Tibial nerve (tissue), 4 donors: ENCODE measurements around the gene DVL2.

ENCODE experiments used
- EP300 ChIP-seq, 2 donors: sonication (generic); formaldehyde crosslinking; IDR thresholded peaks; one replicate each; pipeline ENCODE4 v1.6.1; 2017; ENCODE audit warnings: antibody characterized with exemption in 2 of 2, mild to moderate bottlenecking in 1 of 2
- POLR2A ChIP-seq, 2 donors: fragments of 450-650 bp; IDR thresholded peaks; one replicate each; pipeline ENCODE4 v1.6.1; 2017; ENCODE audit warnings: antibody characterized with exemption in 2 of 2, mild to moderate bottlenecking in 2 of 2, moderate library complexity in 2 of 2
- TF ChIP-seq, protein P1 (sequence below), 5 experiments: fragments of 200-600 bp in 3 of 5; fragments of 450-650 bp in 2 of 5; sonication (generic) in 3 of 5; IDR thresholded peaks; one replicate each; pipeline ENCODE4 v1.5.1; 2016 to 2019; ENCODE audit warnings: antibody characterized with exemption in 5 of 5, mild to moderate bottlenecking in 3 of 5, moderate library complexity in 2 of 5

DNA sequence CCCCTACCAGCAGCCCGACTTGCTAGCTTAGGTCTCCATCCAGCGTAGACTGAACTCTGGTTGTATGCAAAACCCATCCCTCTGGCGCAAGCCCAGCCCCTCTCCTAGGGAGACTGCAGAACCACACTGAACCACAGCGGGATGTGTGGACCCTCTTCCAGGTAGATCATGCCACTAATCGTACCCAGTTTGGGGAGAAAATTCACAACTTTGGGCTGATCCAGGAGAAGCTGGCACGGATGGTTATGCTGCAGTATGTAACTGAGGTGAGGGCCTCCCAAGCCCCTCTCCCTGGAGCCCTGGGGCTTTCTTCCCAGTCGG lies 11.4 kb downstream of the DVL2 start:
- TF ChIP-seq, protein P1, sequence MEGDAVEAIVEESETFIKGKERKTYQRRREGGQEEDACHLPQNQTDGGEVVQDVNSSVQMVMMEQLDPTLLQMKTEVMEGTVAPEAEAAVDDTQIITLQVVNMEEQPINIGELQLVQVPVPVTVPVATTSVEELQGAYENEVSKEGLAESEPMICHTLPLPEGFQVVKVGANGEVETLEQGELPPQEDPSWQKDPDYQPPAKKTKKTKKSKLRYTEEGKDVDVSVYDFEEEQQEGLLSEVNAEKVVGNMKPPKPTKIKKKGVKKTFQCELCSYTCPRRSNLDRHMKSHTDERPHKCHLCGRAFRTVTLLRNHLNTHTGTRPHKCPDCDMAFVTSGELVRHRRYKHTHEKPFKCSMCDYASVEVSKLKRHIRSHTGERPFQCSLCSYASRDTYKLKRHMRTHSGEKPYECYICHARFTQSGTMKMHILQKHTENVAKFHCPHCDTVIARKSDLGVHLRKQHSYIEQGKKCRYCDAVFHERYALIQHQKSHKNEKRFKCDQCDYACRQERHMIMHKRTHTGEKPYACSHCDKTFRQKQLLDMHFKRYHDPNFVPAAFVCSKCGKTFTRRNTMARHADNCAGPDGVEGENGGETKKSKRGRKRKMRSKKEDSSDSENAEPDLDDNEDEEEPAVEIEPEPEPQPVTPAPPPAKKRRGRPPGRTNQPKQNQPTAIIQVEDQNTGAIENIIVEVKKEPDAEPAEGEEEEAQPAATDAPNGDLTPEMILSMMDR (IDR thresholded peaks at IDR 0.05) = no peak
- no peak for TF ChIP-seq POLR2A (IDR thresholded peaks at IDR 0.05)
- TF ChIP-seq EP300 (IDR thresholded peaks at IDR 0.05) = no peak
